ENCODE data around the gene AP2S1. TPM values are rescaled to one million over a fixed set of nuclear protein-coding genes. Genes with fewer than 3 reads are reported as not detected.
"Not testable (repeated sequence)": the region's sequence is repeated elsewhere in the genome, so short reads cannot be mapped to it uniquely, and the experiment has no call there.

AP2S1 gene
- total and polyA plus RNA-seq, 2 of the 4 experiments (the other 2 are of a cell fraction), result 144 to 274 TPM

GRCh38 chr19:46804432-46804831 is 46.2 kb downstream of the AP2S1 start:
- dilution Hi-C loops (cut with HindIII; ENCODE audit: low sequenced_read_pairs, unreplicated experiment); H3K4me2 ChIP-seq (ENCODE audit: low read depth, low read length); H3K23ac ChIP-seq (ENCODE audit: low read depth, low read length); H3K4me1 ChIP-seq (ENCODE audit: control insufficient read depth, insufficient read depth, low read length); DNase-seq; H3K9me3 ChIP-seq (ENCODE audit: control insufficient read depth, insufficient read depth, low read length); H4K91ac ChIP-seq (ENCODE audit: insufficient read depth, low read depth, low read length); H3K27ac ChIP-seq (ENCODE audit: insufficient read depth, low read length); H2BK15ac ChIP-seq (ENCODE audit: low read depth, low read length); H3K79me1 ChIP-seq (ENCODE audit: low read depth in 1 of 2, low read length in 2 of 2); H2AK5ac ChIP-seq (ENCODE audit: low read depth, low read length); H3K18ac ChIP-seq (ENCODE audit: low read depth, low read length); H3K4me3 ChIP-seq (ENCODE audit: insufficient read depth, low read depth, low read length); ATAC-seq (ENCODE audit: low read depth); BruUV-seq (replicated peaks); H4K5ac ChIP-seq (ENCODE audit: low read depth, low read length); H2BK20ac ChIP-seq (ENCODE audit: low read depth, low read length); H2BK120ac ChIP-seq (ENCODE audit: low read depth, low read length); H2AK9ac ChIP-seq (replicated peaks; ENCODE audit: low read depth, low read length, poor library complexity); H2BK5ac ChIP-seq (ENCODE audit: low read depth, low read length, poor library complexity, severe bottlenecking); H3K9me1 ChIP-seq (ENCODE audit: insufficient read depth, low read length); H3K27me3 ChIP-seq (ENCODE audit: control insufficient read depth, insufficient read depth, low read length); H4K20me1 ChIP-seq (ENCODE audit: insufficient read depth, low read length); intact Hi-C loops (cut with micrococcal nuclease); H3K36me3 ChIP-seq (ENCODE audit: control insufficient read depth, insufficient read depth, low read length); H3K4ac ChIP-seq (ENCODE audit: low read depth, low read length); H3K14ac ChIP-seq (replicated peaks; ENCODE audit: low read depth, low read length); H4K8ac ChIP-seq (ENCODE audit: low read depth in 2 of 2, low read length in 2 of 2); H3K9ac ChIP-seq (ENCODE audit: low read depth, low read length); in situ Hi-C loops (cut with MboI; ENCODE audit: low sequenced_read_pairs); CTCF ChIA-PET; H2AFZ ChIP-seq (replicated peaks; ENCODE audit: low read length, poor library complexity); H3K56ac ChIP-seq (ENCODE audit: extremely low read depth, insufficient read depth, low read length); POLR2A ChIA-PET (ENCODE audit: unreplicated experiment): not testable (repeated sequence)
- WGBS, 2 experiments (ENCODE audit: extremely low coverage in 2 of 2, insufficient read length in 1 of 2), result no CpG with 5 or more reads among the region's 4 CpGs

Measured in IMR-90 (cell line).